Type B pancreatic cell (in vitro differentiated cells): ENCODE results near the gene TMEM245. TPM values are rescaled to one million over a fixed set of nuclear protein-coding genes. Genes with fewer than 3 reads are reported as not detected.
"Not testable (repeated sequence)": the region's sequence is repeated elsewhere in the genome, so short reads cannot be mapped to it uniquely, and the experiment has no call there.

Source experiments
- DNase-seq: peaks from one replicate; pipeline ENCODE4 v3.0.0; 2021; ENCODE audit warnings: mixed read lengths; ENCODE audit not compliant: unreplicated experiment; ENCODE audit errors: extremely low spot score
- H3K27ac Mint-ChIP-seq: 2 replicates; pipeline ENCODE4 v1.8.0; 2021; ENCODE audit warnings: mild to moderate bottlenecking, mixed read lengths
- H3K27me3 Mint-ChIP-seq: 2 replicates; pipeline ENCODE4 v1.8.0; 2021; ENCODE audit warnings: mixed read lengths
- H3K36me3 Mint-ChIP-seq: 2 replicates; pipeline ENCODE4 v1.8.0; 2021; ENCODE audit warnings: mixed read lengths
- H3K4me1 Mint-ChIP-seq: one replicate; pipeline ENCODE4 v1.8.0; 2021; ENCODE audit warnings: mixed read lengths; ENCODE audit not compliant: unreplicated experiment
- H3K4me3 Mint-ChIP-seq: 2 replicates; pipeline ENCODE4 v1.8.0; 2021; ENCODE audit warnings: mild to moderate bottlenecking, mixed read lengths
- H3K9me3 Mint-ChIP-seq: 2 replicates; pipeline ENCODE4 v1.8.0; 2021; ENCODE audit warnings: mixed read lengths
- CTCF ChIP-seq: fragments of 200-600 bp; sonication (generic); conservative IDR thresholded peaks from 2 replicates; pipeline ENCODE4 v1.5.0; 2021; ENCODE audit warnings: antibody characterized with exemption, mild to moderate bottlenecking
- total RNA-seq: library from RNA; stranded (reverse); gene quantifications from 2 replicates; pipeline ENCODE4 v1.2.1, GENCODE V29; 2021; ENCODE audit warnings: low replicate concordance

Gene TMEM245
- total RNA-seq, 1 donor from 2014 or later = 44.4 TPM

GRCh38 chr9:108983885-108984284 lies 135.9 kb downstream of the TMEM245 start:
- Mint-ChIP-seq H3K9me3 (no peaks in the 10 kb centered on the region), H3K4me1 (no peaks in the 10 kb centered on the region), H3K27me3 (no peaks in the 10 kb centered on the region), H3K27ac (no peak overlapping the region), H3K36me3 (peaks cover 17% of the 10 kb centered on the region), H3K4me3 (no peak overlapping the region)
- DNase-seq = no peak
- no peak for TF ChIP-seq CTCF

- DNase-seq = no peak
These were observed 138.9 kb downstream of the TMEM245 start for GRCh38 chr9:108980893-108981292.

GRCh38 chr9:108978205-108978604 lies 141.5 kb downstream of the TMEM245 start:
- Mint-ChIP-seq H3K27ac (no peak overlapping the region), H3K4me3 (no peak overlapping the region), H3K27me3 (no peaks in the 10 kb centered on the region), H3K4me1 (peaks cover 5% of the 10 kb centered on the region), H3K9me3 (no peaks in the 10 kb centered on the region), H3K36me3 (peaks cover 25% of the 10 kb centered on the region)
- TF ChIP-seq CTCF = no peak
- no peak for DNase-seq

More at GRCh38 chr9:108980893-108981292, 138.9 kb downstream of the TMEM245 start:
- H3K27ac Mint-ChIP-seq = no peak overlapping the region
- H3K4me1 Mint-ChIP-seq = no peaks in the 10 kb centered on the region
- peaks cover 13% of the 10 kb centered on the region for H3K36me3 Mint-ChIP-seq
- no peak overlapping the region for H3K4me3 Mint-ChIP-seq
- TF ChIP-seq CTCF = no peak
- no peaks in the 10 kb centered on the region for H3K27me3 Mint-ChIP-seq
- H3K9me3 Mint-ChIP-seq = no peaks in the 10 kb centered on the region

- no peak for DNase-seq
- peaks cover 5% of the 10 kb centered on the region for H3K4me1 Mint-ChIP-seq
- peaks cover 36% of the 10 kb centered on the region for H3K36me3 Mint-ChIP-seq
- H3K27me3 Mint-ChIP-seq = no peaks in the 10 kb centered on the region
- no peak for TF ChIP-seq CTCF
- H3K27ac Mint-ChIP-seq = no peak overlapping the region
- H3K4me3 Mint-ChIP-seq = no peak overlapping the region
- H3K9me3 Mint-ChIP-seq = no peaks in the 10 kb centered on the region
These were observed 145.9 kb downstream of the TMEM245 start for GRCh38 chr9:108973895-108974294.

- DNase-seq = no peak
- Mint-ChIP-seq H3K4me1 (peaks cover 5% of the 10 kb centered on the region), H3K27ac (no peak overlapping the region), H3K9me3 (no peaks in the 10 kb centered on the region), H3K4me3 (no peak overlapping the region), H3K27me3 (no peaks in the 10 kb centered on the region), H3K36me3 (peaks cover 35% of the 10 kb centered on the region)
- no peak for TF ChIP-seq CTCF
These were observed 147.0 kb downstream of the TMEM245 start for GRCh38 chr9:108972626-108973209.

- Mint-ChIP-seq H3K4me3 (no peak overlapping the region), H3K36me3 (peaks cover 30% of the 10 kb centered on the region), H3K27me3 (no peaks in the 10 kb centered on the region), H3K4me1 (peaks cover 5% of the 10 kb centered on the region), H3K9me3 (no peaks in the 10 kb centered on the region), H3K27ac (no peak overlapping the region)
- no peak for TF ChIP-seq CTCF
- DNase-seq = no peak
These were observed 147.6 kb downstream of the TMEM245 start for GRCh38 chr9:108972186-108972585.

GRCh38 chr9:108971392-108971791 lies 148.4 kb downstream of the TMEM245 start:
- not testable (repeated sequence) for H3K27ac Mint-ChIP-seq, H3K4me3 Mint-ChIP-seq, DNase-seq, H3K9me3 Mint-ChIP-seq, H3K27me3 Mint-ChIP-seq, H3K4me1 Mint-ChIP-seq
- peaks cover 33% of the 10 kb centered on the region for H3K36me3 Mint-ChIP-seq
